Retina (tissue), 1 donor: ENCODE measurements around the gene CDKL4.
"Not testable (repeated sequence)": the region's sequence is repeated elsewhere in the genome, so short reads cannot be mapped to it uniquely, and the experiment has no call there.

Experiments
- DNase-seq: peaks from one replicate; pipeline ENCODE4 v3.0.0-alpha.2; 2016

Gene CDKL4

GRCh38 chr2:39243469-39244123 lies at the start of gene CDKL4:
Gene CDKL4, minus strand, starts transcription at chr2:39243970.
- DNase-seq = peak; percentile 64

DNA sequence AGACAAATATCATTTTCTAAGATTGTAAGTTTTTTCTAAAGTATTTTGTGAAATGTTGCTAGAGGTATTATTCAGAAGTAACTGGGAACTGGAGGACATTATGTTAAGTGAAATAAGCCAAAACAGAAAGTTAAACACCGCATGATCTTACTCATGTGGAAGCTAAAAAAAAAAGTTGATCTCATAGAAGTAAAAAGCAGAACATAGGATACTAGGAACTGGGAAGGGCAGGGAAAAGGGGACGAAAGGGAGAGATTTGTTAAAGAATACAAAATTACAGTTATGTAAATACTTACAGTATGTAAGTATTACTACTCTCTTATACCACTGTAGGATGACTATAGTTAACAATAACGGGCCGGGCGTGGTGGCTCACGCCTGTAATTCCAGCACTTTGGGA lies 46.7 kb upstream of the CDKL4 start:
- no peak for DNase-seq

GRCh38 chr2:39289609-39290008 lies 45.8 kb upstream of the CDKL4 start:
- DNase-seq = no peak

- DNase-seq = no peak
Measured at GRCh38 chr2:39283561-39283960, 39.8 kb upstream of the CDKL4 start.

DNA sequence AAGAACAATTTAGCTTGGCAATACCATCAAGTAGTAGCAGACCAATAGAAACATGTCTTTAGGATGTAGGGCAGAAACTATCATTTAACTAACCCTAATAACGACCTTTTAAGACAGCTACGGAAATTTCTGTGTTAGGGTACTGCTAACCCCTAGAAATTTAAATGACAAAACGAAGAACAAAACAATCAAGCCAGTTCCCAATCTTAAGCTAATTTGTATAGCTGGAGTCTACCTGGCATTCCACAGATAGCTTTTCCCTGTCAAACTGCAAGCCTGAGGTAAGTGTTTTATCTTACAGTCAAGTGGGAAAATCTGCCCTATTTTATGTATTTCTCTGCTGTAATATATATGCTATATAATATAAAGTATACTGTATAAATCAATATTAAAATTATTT lies 37.6 kb upstream of the CDKL4 start:
- DNase-seq = no peak

GRCh38 chr2:39275016-39275415 lies 31.2 kb upstream of the CDKL4 start:
- no peak for DNase-seq

- DNase-seq = no peak
Measured at GRCh38 chr2:39269941-39270340, 26.2 kb upstream of the CDKL4 start.

GRCh38 chr2:39266916-39267434 lies 23.2 kb upstream of the CDKL4 start:
- no peak for DNase-seq

DNA sequence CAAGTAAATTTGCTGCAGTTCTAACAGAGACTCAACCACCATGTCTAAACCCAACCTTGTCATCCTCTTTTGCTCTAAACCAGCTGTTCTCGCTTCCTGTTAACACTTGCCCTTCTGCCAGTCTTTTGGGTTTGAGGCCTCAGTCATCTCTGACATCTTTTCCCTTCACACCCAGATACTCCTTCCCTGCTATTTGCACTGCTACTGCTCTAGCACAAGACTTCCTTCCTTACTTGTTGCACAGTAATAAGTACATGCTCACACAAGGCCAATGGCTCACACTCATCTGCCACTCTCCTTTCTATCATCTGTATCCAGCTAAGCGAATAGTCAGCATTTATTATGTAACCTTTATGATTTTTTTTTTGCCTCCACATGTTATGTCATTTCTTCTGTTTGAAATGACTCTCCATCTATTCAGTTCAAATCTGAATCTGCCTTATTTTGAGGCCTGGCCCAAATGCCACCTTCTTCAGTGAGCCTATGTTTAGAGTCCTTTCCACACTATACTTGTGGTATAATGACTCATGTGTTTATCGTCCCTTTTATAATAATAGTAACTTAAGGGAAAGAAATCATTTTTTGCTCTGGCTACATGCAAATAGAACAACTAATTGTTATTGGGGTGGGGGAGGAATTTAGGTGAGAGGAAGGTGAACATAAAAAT lies 22.5 kb upstream of the CDKL4 start:
- DNase-seq = no peak

GRCh38 chr2:39265315-39265714 lies 21.5 kb upstream of the CDKL4 start:
- DNase-seq = no peak

GRCh38 chr2:39264733-39265132 lies 21.0 kb upstream of the CDKL4 start:
- DNase-seq = no peak

DNA sequence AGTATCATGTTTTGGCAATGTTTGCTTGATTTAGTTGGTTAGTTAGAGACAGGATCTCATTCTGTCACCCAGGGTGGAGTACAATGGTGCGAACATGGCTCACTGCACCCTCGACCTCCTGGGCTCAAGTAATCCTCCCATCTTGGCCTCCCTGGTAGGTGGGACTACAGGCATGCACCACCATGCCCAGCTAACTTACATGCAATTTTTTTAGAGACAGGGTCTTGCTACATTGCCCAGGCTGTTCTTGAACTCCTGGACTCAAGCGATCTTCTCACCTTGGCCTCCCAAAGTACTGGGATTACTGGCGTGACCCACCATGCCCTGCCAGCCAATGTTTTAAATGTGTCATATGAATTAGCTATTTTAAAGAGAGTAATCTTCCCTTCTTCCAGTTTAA lies 16.3 kb upstream of the CDKL4 start:
- DNase-seq = no peak

DNA sequence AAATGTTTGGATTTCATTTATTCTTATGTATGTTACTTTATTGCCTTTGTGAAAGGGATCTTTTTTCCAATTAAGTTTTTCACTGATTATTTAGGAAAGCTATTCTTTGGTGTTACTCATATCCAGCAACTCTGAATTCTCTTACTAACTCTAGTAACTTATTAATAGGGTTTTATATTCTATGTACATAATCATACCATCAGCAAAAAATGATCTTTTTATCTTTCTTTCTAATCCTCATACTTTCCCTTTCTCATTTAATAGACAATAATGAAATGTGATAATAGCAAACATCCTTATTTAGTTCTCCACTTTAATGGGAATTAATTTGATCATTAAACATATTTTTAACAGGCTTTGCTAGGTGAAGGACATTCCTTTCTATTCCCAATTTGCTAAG lies 12.3 kb upstream of the CDKL4 start:
- no peak for DNase-seq

DNA sequence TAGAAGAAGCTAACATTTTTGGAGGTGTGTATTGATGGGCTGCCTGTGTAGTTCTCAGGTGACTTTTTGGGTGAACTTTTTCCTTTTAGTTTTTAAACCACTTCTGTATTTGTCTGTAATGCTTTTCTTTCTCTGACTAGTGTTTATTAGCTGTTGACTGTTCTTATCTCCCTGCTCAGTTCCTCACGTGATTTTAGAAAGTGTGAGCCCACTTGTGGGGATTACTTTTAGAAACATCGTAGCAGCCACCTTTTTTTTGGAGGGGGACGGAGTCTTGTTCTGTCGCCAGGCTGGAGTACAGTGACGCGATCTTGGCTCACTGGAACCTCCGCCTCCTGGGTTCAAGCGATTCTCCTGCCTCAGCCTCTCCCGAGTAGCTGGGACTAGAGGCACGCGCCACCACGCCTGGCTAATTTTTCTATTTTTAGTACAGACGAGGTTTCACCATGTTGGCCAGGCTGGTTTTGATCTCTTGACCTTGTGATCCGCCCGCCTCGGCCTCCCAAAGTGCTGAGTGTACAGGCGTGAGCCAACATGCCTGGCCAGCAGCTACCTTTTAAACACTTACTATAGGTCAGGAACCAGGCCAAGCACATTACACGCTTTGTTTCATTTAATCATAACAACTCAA lies 9.2 kb upstream of the CDKL4 start:
- DNase-seq = no peak

GRCh38 chr2:39247512-39248043 lies 3.8 kb upstream of the CDKL4 start:
- DNase-seq = no peak

DNA sequence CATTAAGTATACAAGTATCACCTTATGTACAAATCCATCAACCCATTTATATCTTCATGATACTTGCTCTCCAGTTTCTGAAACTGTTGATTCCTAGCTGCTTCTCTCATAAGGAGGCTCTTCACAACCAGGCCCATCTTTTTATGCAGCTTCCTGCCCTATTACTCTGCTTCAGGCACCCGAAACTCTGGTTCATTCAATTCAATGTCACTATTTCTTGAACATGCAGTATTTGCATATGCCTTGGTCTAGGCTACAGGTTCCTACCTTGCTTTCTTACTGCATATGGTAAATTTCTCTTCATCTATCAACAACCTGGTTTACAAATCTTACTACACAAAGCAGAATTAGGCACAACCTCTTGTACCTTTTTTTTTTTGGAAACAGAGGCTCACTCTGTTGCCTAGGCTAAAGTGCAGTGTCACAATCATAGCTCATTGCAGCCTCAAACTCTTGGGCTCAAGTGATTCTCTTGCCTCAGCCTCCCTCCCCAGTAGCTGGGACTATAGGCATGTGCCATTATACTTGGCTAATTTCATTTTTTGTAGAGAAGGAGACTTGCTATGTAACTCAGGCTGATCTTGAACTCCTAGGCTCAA lies 2.7 kb upstream of the CDKL4 start:
- DNase-seq = no peak

GRCh38 chr2:39244963-39245625 lies 1.3 kb upstream of the CDKL4 start:
- DNase-seq = not testable (repeated sequence)

DNA sequence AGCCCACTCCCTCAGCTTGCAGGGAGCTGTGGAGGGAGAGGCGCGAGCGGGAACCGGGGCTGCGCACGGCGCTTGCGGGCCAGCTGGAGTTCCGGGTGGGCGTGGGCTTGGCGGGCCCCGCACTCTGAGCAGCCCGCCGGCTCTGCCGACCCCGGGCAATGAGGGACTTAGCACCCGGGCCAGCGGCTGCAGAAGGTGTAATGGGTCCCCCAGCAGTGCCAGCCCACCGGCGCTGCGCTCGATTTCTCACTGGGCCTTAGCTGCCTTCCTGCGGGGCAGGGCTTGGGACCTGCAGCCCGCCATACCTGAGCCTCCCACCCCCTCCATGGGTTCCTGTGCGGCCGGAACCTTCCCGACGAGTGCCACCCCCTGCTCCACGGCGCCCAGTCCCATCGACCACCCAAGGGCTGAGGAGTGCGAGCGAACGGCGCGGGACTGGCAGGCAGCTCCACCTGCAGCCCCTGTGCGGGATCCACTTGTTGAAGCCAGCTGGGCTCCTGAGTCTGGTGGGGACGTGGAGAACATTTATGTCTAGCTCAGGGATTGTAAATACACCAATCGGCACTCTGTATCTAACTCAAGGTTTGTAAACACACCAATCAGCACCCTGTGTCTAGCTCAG lies 582 bp upstream of the CDKL4 start:
- not testable (repeated sequence) for DNase-seq

DNA sequence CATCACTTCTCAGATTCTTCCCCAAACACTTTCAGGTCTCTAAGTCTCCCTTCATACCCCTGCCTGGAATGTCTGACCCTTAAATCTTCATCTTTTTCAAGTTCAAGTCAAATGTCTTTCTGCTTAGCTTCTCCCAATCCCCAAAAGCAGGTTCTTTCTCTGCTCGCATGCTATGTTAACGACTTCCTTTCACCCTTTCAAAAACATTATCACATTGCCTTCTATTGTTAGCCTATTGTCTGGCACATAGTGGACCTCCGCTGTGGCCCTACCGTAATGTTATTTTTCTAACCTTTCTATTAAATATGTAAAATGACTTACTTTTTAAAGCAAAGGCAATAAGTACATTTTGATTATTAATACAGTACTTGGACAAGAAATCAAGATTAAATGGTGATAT lies 2.2 kb downstream of the CDKL4 start:
- no peak for DNase-seq

DNA sequence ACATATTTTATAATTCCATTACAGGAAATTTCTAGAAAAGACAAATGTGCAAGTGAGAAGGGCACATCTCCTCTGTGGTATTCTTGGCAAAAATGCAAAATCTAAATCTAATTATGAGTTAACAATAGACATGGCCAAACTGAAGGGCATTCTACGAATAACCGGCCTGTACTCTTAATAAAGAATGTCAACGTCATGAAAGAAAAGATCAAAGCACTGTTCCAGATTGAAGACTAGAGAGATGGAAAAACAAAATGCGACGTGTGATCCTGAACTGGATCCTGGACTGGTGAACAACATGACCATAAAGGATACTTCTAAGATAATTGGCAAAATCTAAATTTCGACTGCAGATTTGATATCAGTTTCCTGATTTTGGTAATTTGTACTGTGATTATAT lies 3.0 kb downstream of the CDKL4 start:
- no peak for DNase-seq

DNA sequence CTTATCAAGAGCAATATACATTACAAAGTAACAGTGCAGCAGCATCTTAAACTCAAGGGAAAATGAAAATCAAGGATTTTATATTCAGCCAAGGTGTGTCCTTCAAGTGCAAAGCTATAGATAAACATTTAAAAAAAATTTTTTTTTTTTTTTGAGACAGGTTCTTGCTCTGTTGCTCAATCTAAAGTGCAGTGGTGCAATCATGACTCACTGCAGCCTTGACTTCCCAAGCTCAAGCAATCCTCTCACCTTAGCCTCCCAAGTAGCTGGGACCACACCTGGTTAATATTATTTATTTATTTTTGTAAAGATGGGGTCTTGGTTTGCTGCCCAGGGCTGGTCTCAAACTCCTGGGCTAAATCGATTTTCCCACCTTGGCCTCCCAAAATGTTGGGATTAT lies 9.0 kb downstream of the CDKL4 start:
- DNase-seq = no peak

GRCh38 chr2:39232141-39232540 lies 11.6 kb downstream of the CDKL4 start:
- no peak for DNase-seq
